Spleen (tissue), 11 donors: ENCODE results near the gene RBM42. TPM values are rescaled to one million over a fixed set of nuclear protein-coding genes. Genes with fewer than 3 reads are reported as not detected.

ENCODE experiments used
- DNase-seq: peaks from one replicate; pipeline ENCODE4 v3.0.0-alpha.2; 2020
- H3K27ac ChIP-seq, 8 donors: fragments of 200-600 bp; sonication (generic) in 7 of 8; 1 replicate in 4 of 8; 2 replicates in 4 of 8; pipeline versions ENCODE4 v1.5.0 to v1.8.0; 2016 to 2021; ENCODE audit warnings: inconsistent platforms in 4 of 8, mild to moderate bottlenecking in 4 of 8, moderate library complexity in 1 of 8
- H3K27me3 ChIP-seq, 7 donors: fragments of 200-600 bp; sonication (generic) in 6 of 7; replicated peaks in 1 of 7; 1 replicate in 4 of 7; 2 replicates in 3 of 7; pipeline versions ENCODE4 v1.5.0 to v1.8.0; 2016 to 2021; ENCODE audit warnings: inconsistent platforms in 3 of 7, mild to moderate bottlenecking in 1 of 7
- H3K36me3 ChIP-seq, 6 donors: fragments of 200-600 bp; sonication (generic) in 5 of 6; 1 replicate in 4 of 6; 2 replicates in 2 of 6; pipeline versions ENCODE4 v1.5.0 to v1.8.0; 2016 to 2021; ENCODE audit warnings: inconsistent platforms in 2 of 6
- H3K4me1 ChIP-seq, 6 donors: fragments of 200-600 bp; sonication (generic) in 5 of 6; 1 replicate in 3 of 6; 2 replicates in 3 of 6; pipeline versions ENCODE4 v1.5.0 to v1.8.0; 2016 to 2021; ENCODE audit warnings: inconsistent platforms in 3 of 6
- H3K4me3 ChIP-seq, 8 donors: fragments of 200-600 bp; sonication (generic) in 7 of 8; 1 replicate in 4 of 8; 2 replicates in 4 of 8; pipeline versions ENCODE4 v1.5.0 to v1.8.0; 2016 to 2021; ENCODE audit warnings: inconsistent platforms in 4 of 8, mild to moderate bottlenecking in 4 of 8, moderate library complexity in 2 of 8
- H3K9me3 ChIP-seq, 8 donors: fragments of 200-600 bp; sonication (generic) in 7 of 8; 1 replicate in 4 of 8; 2 replicates in 4 of 8; pipeline versions ENCODE4 v1.5.0 to v1.8.0; 2016 to 2021; ENCODE audit warnings: inconsistent platforms in 4 of 8
- POLR2A ChIP-seq, 3 donors: fragments of 450-650 bp; IDR thresholded peaks; one replicate each; pipeline ENCODE4 v1.5.1; 2017; ENCODE audit warnings: antibody characterized with exemption in 3 of 3, mild to moderate bottlenecking in 1 of 3
- POLR2AphosphoS5 ChIP-seq, 3 donors: sonication (generic); formaldehyde crosslinking; IDR thresholded peaks; one replicate each; pipeline ENCODE4 v1.5.1; 2017; ENCODE audit warnings: antibody characterized with exemption in 3 of 3
- WGBS, 5 donors: extraction: QIAGEN DNeasy Blood & Tissue Kit in 3 of 5; methylation state at CpG; one replicate each; pipeline versions ENCODE4 v1.1.5 to v1.1.7; 2013 to 2018; 5-methylcytosine and 5-hydroxymethylcytosine counted together
- intact Hi-C: fragments of 100-400 bp; cut with DNase I; formaldehyde crosslinking; loops from one replicate; pipeline ENCODE4 v1.15.0; 2023; ENCODE audit warnings: low total_unique reads
- polyA plus RNA-seq, 3 donors: library from polyadenylated mRNA; stranded (reverse); fragments of 200-250 nt; gene quantifications; one replicate each; pipeline ENCODE4 v1.2.1, GENCODE V29; 2013
- total RNA-seq, 7 donors: library from RNA; depleted of rRNA in 3 of 7; stranded (reverse); fragments of >200 nt in 3 of 7; fragmentation: NEBNext Ultra II Directional in 4 of 7; extraction: Animal tissue kit (Norgen Biotek cat#: 25700) in 4 of 7; gene quantifications; one replicate each; pipeline versions ENCODE4 v1.1.0 to v1.2.1, GENCODE V29; 2016 to 2021
- TF ChIP-seq, protein P1 (sequence below), 11 experiments: fragments of 200-600 bp in 7 of 11; fragments of 450-650 bp in 4 of 11; sonication (generic) in 4 of 11; IDR thresholded peaks in 8 of 11; conservative IDR thresholded peaks in 3 of 11; 1 replicate in 7 of 11; 2 replicates in 4 of 11; pipeline versions ENCODE4 v1.4.0 to v1.8.0; 2016 to 2021; ENCODE audit warnings: antibody characterized with exemption in 11 of 11, inconsistent platforms in 4 of 11, mild to moderate bottlenecking in 1 of 11
- donor health status: healthy with polysubstance abuse.
- donor health status: DM: no; HTN: no; CAD: no; lungs with moderate emphysema.
- donor health status: DM: no; HTN: no; CAD: no.
- donor health status: Bipolar disorder and iron deficiency.
- donor health status: healthy.
- donor health status: DM: no; HTN: no; CAD: no.
- donor health status: DM: yes; HTN: yes; CAD: no.

The RBM42 gene
- total and polyA plus RNA-seq, 10 donors, result 48.2 to 71.9 (median 59.4) TPM

DNA sequence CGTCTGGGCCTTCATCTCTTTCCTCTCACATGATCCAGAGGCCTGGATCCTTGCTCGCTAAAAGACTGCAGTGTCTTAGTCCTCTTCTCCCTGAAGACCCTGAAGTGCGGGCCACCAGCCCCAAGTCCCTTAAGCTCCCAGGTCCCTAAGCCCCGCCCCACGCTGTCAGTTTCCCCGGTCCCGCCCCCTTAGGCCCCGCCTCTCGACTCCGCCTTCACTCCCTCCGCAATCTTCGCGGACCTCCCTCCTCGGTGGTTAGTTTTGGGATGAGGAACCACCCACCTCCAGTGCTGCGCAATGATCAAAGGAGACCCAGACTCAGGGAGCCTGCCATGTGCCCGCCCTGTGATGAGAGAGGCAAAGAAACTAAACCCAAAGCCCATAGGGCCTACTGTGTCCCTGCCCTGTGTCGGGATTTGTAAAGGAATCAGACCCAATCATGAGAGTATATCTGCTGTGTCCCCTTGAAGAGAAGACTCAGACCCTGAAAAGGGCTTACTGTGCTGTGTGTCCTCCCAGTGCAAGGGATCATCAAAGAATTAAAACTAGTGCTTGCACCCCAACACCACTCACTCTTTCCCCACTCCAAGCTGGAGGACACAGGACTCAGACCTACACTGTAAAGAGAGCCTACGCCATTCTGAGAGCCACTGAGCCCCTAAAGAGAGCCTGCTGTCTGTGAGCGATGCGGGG lies 16.3 kb downstream of the RBM42 start:
- peaks cover 0 to 10% (median 0%) of the 10 kb centered on the region in 7 donors for H3K27me3 ChIP-seq
- WGBS, 5 donors, result 16 to 19% (median 19%) methylated on average over 19 to 20 of the region's 20 CpGs
- H3K9me3 ChIP-seq, result no peaks in the 10 kb centered on the region
- intact Hi-C loops, result no loop called here
- peaks cover 15 to 80% (median 60%) of the 10 kb centered on the region in 6 donors for H3K4me1 ChIP-seq
- peak; percentile 92 for DNase-seq
- TF ChIP-seq, protein P1, sequence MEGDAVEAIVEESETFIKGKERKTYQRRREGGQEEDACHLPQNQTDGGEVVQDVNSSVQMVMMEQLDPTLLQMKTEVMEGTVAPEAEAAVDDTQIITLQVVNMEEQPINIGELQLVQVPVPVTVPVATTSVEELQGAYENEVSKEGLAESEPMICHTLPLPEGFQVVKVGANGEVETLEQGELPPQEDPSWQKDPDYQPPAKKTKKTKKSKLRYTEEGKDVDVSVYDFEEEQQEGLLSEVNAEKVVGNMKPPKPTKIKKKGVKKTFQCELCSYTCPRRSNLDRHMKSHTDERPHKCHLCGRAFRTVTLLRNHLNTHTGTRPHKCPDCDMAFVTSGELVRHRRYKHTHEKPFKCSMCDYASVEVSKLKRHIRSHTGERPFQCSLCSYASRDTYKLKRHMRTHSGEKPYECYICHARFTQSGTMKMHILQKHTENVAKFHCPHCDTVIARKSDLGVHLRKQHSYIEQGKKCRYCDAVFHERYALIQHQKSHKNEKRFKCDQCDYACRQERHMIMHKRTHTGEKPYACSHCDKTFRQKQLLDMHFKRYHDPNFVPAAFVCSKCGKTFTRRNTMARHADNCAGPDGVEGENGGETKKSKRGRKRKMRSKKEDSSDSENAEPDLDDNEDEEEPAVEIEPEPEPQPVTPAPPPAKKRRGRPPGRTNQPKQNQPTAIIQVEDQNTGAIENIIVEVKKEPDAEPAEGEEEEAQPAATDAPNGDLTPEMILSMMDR (IDR thresholded peaks at IDR 0.05 in 8 of 11, conservative IDR thresholded peaks at IDR 0.05 in 3 of 11), result no peak
- TF ChIP-seq POLR2A (IDR thresholded peaks at IDR 0.05) (no peak), POLR2AphosphoS5 (IDR thresholded peaks at IDR 0.05) (no peak)
- peak overlapping the region; percentile 64 to 84 (median 68) for H3K4me3 ChIP-seq
- peak overlapping the region; percentile 61 to 95 (median 92) for H3K27ac ChIP-seq
- peaks cover 0 to 4% (median 0%) of the 10 kb centered on the region in 6 donors for H3K36me3 ChIP-seq

DNA sequence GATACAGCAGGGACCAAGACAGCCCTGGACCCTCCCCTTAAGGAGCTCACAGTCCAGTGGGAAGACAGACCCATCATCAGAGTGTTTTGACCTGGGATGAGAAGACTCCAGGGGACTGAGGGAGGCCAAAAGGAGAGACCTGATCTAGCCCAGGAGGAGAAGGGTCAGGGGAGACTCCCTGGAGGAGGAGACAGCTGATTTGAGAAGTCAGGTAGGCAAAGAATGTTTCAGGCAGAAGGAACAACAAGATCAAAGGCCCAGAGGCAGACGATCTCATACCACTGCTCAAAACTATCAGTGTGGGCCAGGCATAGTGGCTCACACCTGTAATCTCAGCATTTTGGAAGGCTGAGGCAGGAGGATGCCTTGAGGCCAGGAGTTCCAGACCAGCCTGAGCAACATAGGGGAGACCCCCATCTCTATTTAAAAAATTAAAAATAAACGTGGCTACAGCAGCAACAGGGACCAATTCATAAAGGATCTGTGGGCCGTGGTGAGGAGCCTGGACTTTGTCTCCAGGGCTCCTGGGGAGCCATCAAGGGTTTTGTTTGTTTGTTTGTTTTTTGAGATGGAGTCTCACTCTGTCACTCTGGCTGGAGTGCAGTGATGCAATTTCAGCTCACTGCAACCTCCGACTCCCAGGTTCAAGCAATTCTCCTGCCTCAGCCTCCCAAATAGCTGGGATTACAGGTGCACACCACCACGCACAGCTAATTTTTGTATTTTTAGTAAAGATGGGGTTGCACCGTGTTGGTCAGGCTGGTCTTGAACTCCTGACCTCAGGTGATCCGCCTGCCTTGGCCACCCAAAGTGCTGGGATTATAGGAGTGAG lies 17.1 kb downstream of the RBM42 start:
- H3K27ac ChIP-seq, result peak overlapping the region in 7 of 8 donors; percentile 61 to 95 (median 92)
- peaks cover 0 to 12% (median under 1%) of the 10 kb centered on the region in 6 donors for H3K36me3 ChIP-seq
- H3K4me1 ChIP-seq, result peaks cover 15 to 87% (median 68%) of the 10 kb centered on the region in 6 donors
- H3K4me3 ChIP-seq, result no peak overlapping the region
- peaks cover 0 to 10% (median 0%) of the 10 kb centered on the region in 7 donors for H3K27me3 ChIP-seq
- intact Hi-C loops, result no loop called here
- no peak for DNase-seq
- TF ChIP-seq, protein P1 (IDR thresholded peaks at IDR 0.05 in 8 of 11, conservative IDR thresholded peaks at IDR 0.05 in 3 of 11), result no peak
- H3K9me3 ChIP-seq, result no peaks in the 10 kb centered on the region
- 79 to 85% (median 83%) methylated on average over 7 of the region's 7 CpGs for WGBS, 5 donors

DNA sequence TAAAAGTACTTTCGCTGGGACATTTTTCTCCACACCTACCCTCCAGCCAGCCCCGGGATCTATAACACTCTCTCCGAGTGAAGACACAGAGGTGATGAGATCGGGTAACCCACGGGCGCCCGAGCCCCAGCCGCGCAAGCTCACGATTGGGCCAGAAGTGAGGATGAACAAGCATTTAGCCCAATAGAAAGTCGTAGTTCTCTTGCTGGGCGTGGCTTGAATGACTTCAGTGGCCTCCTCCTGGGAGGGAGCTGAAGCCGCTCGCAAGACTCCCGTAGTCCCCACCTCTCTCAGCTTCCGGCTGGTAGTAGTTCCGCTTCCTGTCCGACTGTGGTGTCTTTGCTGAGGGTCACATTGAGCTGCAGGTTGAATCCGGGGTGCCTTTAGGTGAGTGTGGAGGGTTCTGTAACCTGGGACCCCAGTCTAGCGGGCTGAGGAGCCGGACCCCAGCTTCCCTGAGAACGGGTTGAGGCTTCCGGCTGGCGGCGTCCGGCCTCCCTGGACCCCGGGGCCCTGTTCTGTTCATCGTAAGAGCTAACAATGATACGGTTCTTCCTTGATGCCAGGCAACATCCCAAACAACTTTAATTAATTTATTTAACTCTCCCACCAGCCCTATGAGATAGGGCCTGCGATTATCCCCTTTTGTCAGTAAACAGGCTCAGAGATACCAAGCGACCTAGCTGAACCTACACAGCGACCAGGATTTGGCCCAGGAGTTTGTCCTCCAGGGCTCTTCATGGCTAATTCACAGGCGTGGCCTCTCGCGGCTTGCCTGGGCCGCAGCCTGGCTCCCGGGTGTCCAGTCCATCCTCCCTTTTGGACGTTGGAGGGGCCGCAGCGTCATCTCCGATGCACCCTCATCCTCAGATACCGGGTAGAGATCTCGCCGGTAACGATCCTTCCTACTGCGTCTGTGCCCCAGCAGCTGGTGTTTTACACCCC lies 19.5 kb downstream of the RBM42 start, which contains the start of gene COX6B1:
TSS of gene COX6B1 (plus strand) at position 307 of the 945 bp plus-strand sequence. CDS start 2,921 bp downstream, outside the sequence.
- H3K4me1 ChIP-seq, result peaks cover 10 to 75% (median 50%) of the 10 kb centered on the region in 6 donors
- intact Hi-C loops, result no loop called here
- H3K9me3 ChIP-seq, result no peaks in the 10 kb centered on the region
- peaks cover 0 to 36% (median 24%) of the 10 kb centered on the region in 6 donors for H3K36me3 ChIP-seq
- peak within 1 kb of the TSS; percentile 64 to 84 (median 81) for H3K4me3 ChIP-seq
- H3K27me3 ChIP-seq, result no peaks in the 10 kb centered on the region
- H3K27ac ChIP-seq, result peak within 1 kb of the TSS; percentile 56 to 93 (median 87)
- TF ChIP-seq, protein P1 (IDR thresholded peaks at IDR 0.05 in 8 of 11, conservative IDR thresholded peaks at IDR 0.05 in 3 of 11), result peak in 2 of 11 experiments; percentile 20 to 27
- TF ChIP-seq POLR2A (IDR thresholded peaks at IDR 0.05), result peak in 1 of 3 donors; percentile 53
- TF ChIP-seq POLR2AphosphoS5 (IDR thresholded peaks at IDR 0.05), result peak; percentile 83 to 94 (median 86)
- DNase-seq, result peak; percentile 97
- 0 to 1% (median 0%) methylated on average over 41 to 46 of the region's 46 CpGs for WGBS, 5 donors
